Activated B cell treated with CpG ODN at 0.5 μM for 24 hours (primary cell): Measurements from ENCODE around the gene ARHGEF4. TPM values are rescaled to one million over a fixed set of nuclear protein-coding genes. Genes with fewer than 3 reads are reported as not detected.

Source experiments
- ATAC-seq: fragments of 200-7000 bp; cut with Tn5 transposase; one replicate; pipeline ENCODE4 v1.10.0; 2021; ENCODE audit warnings: low read depth, mild to moderate bottlenecking, moderate library complexity
- CTCF ChIA-PET: fragments of 350-600 bp; sonication (Branson Sonifier 250); formaldehyde crosslinking; loops from one replicate; lab custom pipeline; 2021; ENCODE audit warnings: antibody characterized with exemption; lab: Charles Lee
- POLR2A ChIA-PET: fragments of 350-600 bp; sonication (Branson Sonifier 250); formaldehyde crosslinking; loops from one replicate; lab custom pipeline; 2021; ENCODE audit warnings: antibody characterized with exemption; lab: Charles Lee
- DNase-seq: peaks from one replicate; pipeline ENCODE4 v3.0.0; 2022
- H3K27ac Mint-ChIP-seq: one replicate; pipeline ENCODE4 v1.8.0; 2020; ENCODE audit warnings: mixed read lengths
- H3K27me3 Mint-ChIP-seq: one replicate; pipeline ENCODE4 v1.8.0; 2021; ENCODE audit warnings: mixed read lengths
- H3K36me3 Mint-ChIP-seq: one replicate; pipeline ENCODE4 v1.8.0; 2021; ENCODE audit warnings: low read depth, mixed read lengths
- H3K4me1 Mint-ChIP-seq: one replicate; pipeline ENCODE4 v1.8.0; 2021; ENCODE audit warnings: mixed read lengths
- H3K4me3 Mint-ChIP-seq: one replicate; pipeline ENCODE4 v1.8.0; 2020; ENCODE audit warnings: mild to moderate bottlenecking, mixed read lengths
- H3K9me3 Mint-ChIP-seq: one replicate; pipeline ENCODE4 v1.8.0; 2020; ENCODE audit warnings: mixed read lengths
- intact Hi-C: fragments of 100-400 bp; cut with micrococcal nuclease; formaldehyde crosslinking; loops from one replicate; pipeline ENCODE4 v1.15.1; 2024
- total RNA-seq: library from RNA; stranded (reverse); gene quantifications from 2 replicates; pipeline ENCODE4 v1.2.3, GENCODE V29; 2022
- TF ChIP-seq, protein P1 (sequence below): fragments of 200-600 bp; IDR thresholded peaks from one replicate; pipeline ENCODE4 v1.8.0; 2022; ENCODE audit warnings: antibody characterized with exemption, mild to moderate bottlenecking

The ARHGEF4 gene
- total RNA-seq, 1 donor from 2014 or later: 0.29 TPM

- Mint-ChIP-seq H3K9me3 (no peaks in the 10 kb centered on the region), H3K4me1 (peaks cover 11% of the 10 kb centered on the region), H3K27ac (no peak overlapping the region), H3K27me3 (peaks cover 22% of the 10 kb centered on the region), H3K36me3 (no peaks in the 10 kb centered on the region), H3K4me3 (no peak overlapping the region)
- DNase-seq (no peak), ATAC-seq (no peak)
- intact Hi-C loops: no loop called here
- POLR2A ChIA-PET: no interaction called here
- CTCF ChIA-PET: no interaction called here
- TF ChIP-seq, protein P1, sequence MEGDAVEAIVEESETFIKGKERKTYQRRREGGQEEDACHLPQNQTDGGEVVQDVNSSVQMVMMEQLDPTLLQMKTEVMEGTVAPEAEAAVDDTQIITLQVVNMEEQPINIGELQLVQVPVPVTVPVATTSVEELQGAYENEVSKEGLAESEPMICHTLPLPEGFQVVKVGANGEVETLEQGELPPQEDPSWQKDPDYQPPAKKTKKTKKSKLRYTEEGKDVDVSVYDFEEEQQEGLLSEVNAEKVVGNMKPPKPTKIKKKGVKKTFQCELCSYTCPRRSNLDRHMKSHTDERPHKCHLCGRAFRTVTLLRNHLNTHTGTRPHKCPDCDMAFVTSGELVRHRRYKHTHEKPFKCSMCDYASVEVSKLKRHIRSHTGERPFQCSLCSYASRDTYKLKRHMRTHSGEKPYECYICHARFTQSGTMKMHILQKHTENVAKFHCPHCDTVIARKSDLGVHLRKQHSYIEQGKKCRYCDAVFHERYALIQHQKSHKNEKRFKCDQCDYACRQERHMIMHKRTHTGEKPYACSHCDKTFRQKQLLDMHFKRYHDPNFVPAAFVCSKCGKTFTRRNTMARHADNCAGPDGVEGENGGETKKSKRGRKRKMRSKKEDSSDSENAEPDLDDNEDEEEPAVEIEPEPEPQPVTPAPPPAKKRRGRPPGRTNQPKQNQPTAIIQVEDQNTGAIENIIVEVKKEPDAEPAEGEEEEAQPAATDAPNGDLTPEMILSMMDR: no peak
Observed at GRCh38 chr2:131038258-131039100, 201.8 kb downstream of the ARHGEF4 start.

DNA sequence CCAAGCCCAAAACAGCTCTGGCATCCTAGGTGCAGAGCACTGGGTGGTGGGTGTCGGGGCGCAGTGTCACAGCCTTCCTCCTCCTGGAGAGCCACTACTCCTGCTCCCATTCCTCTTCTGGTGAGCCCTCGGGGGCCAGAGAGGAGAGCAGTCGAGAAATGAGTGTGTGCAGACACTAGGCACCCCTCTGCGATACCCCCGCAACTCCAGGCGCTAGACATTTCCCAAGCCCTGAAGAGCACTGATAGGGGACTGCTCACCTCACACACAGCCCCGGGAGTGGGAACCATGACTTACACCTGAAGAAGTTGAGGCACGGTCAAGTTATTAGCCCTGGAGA lies 202.4 kb downstream of the ARHGEF4 start:
- POLR2A ChIA-PET: no interaction called here
- ATAC-seq (no peak), DNase-seq (no peak)
- H3K4me1 Mint-ChIP-seq: peaks cover 11% of the 10 kb centered on the region
- TF ChIP-seq, protein P1: no peak
- peaks cover 16% of the 10 kb centered on the region for H3K27me3 Mint-ChIP-seq
- CTCF ChIA-PET: no interaction called here
- no peak overlapping the region for H3K4me3 Mint-ChIP-seq
- no peak overlapping the region for H3K27ac Mint-ChIP-seq
- H3K9me3 Mint-ChIP-seq: no peaks in the 10 kb centered on the region
- intact Hi-C loops: no loop called here
- H3K36me3 Mint-ChIP-seq: no peaks in the 10 kb centered on the region

DNA sequence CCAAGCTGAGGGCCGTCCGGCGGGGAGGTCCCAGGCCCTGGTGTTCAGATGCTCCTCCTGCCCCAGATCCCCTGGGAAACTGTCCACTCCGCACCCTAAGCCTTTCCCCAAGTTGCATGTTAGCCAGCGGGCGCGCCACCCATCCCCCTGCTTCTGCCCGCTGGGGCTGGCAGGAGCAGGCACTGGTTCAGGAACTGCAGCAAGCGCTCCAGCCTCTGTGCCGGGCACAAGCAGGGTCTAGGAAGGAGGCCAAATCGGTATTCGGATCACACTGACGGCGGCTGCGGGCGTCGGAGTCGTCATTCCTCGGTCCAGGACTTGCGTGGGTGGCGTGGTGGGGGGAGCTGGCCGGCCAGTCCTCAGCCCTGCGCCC lies 202.8 kb downstream of the ARHGEF4 start:
- no peaks in the 10 kb centered on the region for H3K36me3 Mint-ChIP-seq
- DNase-seq (no peak), ATAC-seq (no peak)
- ChIA-PET POLR2A (no interaction called here), CTCF (no interaction called here)
- H3K27ac Mint-ChIP-seq: no peak overlapping the region
- H3K4me1 Mint-ChIP-seq: peaks cover 11% of the 10 kb centered on the region
- H3K27me3 Mint-ChIP-seq: peaks cover 12% of the 10 kb centered on the region
- H3K9me3 Mint-ChIP-seq: no peaks in the 10 kb centered on the region
- intact Hi-C loops: no loop called here
- H3K4me3 Mint-ChIP-seq: no peak overlapping the region
- TF ChIP-seq, protein P1: no peak

DNA sequence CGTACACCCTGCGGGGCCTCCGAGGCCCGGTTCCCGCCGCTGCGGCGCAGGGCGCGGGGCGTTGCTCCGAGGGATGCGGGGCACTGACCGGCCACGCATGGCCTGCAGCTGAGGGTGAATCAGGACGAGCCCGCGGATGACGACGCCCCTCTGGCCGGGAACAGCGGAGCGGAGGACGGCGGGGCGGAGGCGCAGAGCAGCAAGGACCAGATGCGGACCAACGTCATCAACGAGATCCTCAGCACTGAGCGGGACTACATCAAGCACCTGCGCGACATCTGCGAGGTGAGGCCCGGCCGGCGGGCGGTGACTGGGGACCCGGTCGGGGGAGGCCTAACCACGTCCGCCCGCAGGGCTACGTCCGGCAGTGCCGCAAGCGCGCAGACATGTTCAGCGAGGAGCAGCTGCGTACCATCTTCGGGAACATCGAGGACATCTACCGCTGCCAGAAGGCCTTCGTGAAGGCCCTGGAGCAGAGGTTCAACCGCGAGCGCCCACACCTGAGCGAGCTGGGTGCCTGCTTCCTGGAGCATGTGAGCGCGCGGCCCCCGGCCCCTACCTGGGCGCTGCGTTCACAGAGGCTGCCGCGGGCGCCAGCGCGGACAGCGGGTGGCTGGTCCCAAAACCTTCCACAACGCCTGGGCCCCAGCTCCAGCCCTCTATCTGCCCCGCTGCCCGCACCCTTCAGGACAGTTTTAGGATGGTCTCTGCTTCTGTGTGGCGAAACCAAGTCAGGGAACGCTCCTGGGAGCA lies 203.4 kb downstream of the ARHGEF4 start:
- intact Hi-C loops: loop anchor here (5.0 kb wide), 1 partner anchor 243 kb away; no protein-coding TSS in a partner anchor
- peaks cover 11% of the 10 kb centered on the region for H3K4me1 Mint-ChIP-seq
- no peak overlapping the region for H3K27ac Mint-ChIP-seq
- TF ChIP-seq, protein P1: no peak
- ChIA-PET POLR2A (no interaction called here), CTCF (no interaction called here)
- ATAC-seq: peak; percentile 31
- no peaks in the 10 kb centered on the region for H3K9me3 Mint-ChIP-seq
- no peak for DNase-seq
- no peaks in the 10 kb centered on the region for H3K36me3 Mint-ChIP-seq
- no peak overlapping the region for H3K4me3 Mint-ChIP-seq
- H3K27me3 Mint-ChIP-seq: peaks cover 12% of the 10 kb centered on the region
